Activated CD4-positive, CD25-positive, alpha-beta regulatory T cell treated with anti-CD3 and anti-CD28 coated beads, Interleukin-2, amount 50 U/mL, for 16 hours (primary cell): ENCODE results near the gene DIP2A.
"Not testable (repeated sequence)": the region's sequence is repeated elsewhere in the genome, so short reads cannot be mapped to it uniquely, and the experiment has no call there.

ENCODE experiments used
- DNase-seq: peaks from one replicate; pipeline ENCODE4 v3.0.0-alpha.2; 2020; ENCODE audit warnings: low read depth, low spot score

The DIP2A gene

GRCh38 chr21:46518983-46519583, 60.4 kb downstream of the DIP2A start:
- DNase-seq: no peak

GRCh38 chr21:46527393-46527792, 68.7 kb downstream of the DIP2A start:
- not testable (repeated sequence) for DNase-seq

- DNase-seq: no peak
Measured at GRCh38 chr21:46527801-46528200, 69.1 kb downstream of the DIP2A start.

- no peak for DNase-seq
Measured at GRCh38 chr21:46532080-46532479, 73.4 kb downstream of the DIP2A start.

GRCh38 chr21:46537026-46537425, 78.3 kb downstream of the DIP2A start:
- DNase-seq: no peak

- no peak for DNase-seq
Measured at GRCh38 chr21:46538262-46538661, 79.6 kb downstream of the DIP2A start.

GRCh38 chr21:46538851-46539666, 80.4 kb downstream of the DIP2A start:
- no peak for DNase-seq

GRCh38 chr21:46540087-46540710, 81.5 kb downstream of the DIP2A start:
- no peak for DNase-seq

GRCh38 chr21:46542588-46543124, 84.0 kb downstream of the DIP2A start:
- DNase-seq: no peak

- no peak for DNase-seq
Measured at GRCh38 chr21:46543306-46543705, 84.6 kb downstream of the DIP2A start.

GRCh38 chr21:46544003-46544402, 85.3 kb downstream of the DIP2A start:
- DNase-seq: no peak

GRCh38 chr21:46544824-46545223, 86.1 kb downstream of the DIP2A start:
- DNase-seq: no peak

- DNase-seq: no peak
Measured at GRCh38 chr21:46545363-46545762, 86.7 kb downstream of the DIP2A start.

- DNase-seq: no peak
Measured at GRCh38 chr21:46545911-46546310, 87.2 kb downstream of the DIP2A start.

GRCh38 chr21:46546799-46547198, 88.1 kb downstream of the DIP2A start:
- no peak for DNase-seq

GRCh38 chr21:46549650-46550049, 91.0 kb downstream of the DIP2A start:
- no peak for DNase-seq

- DNase-seq: no peak
Measured at GRCh38 chr21:46550116-46550941, 91.6 kb downstream of the DIP2A start.

GRCh38 chr21:46551636-46552241, 93.0 kb downstream of the DIP2A start:
- DNase-seq: no peak

- DNase-seq: no peak
Measured at GRCh38 chr21:46552274-46552673, 93.6 kb downstream of the DIP2A start.

GRCh38 chr21:46552865-46553379, 94.2 kb downstream of the DIP2A start:
- DNase-seq: no peak

- DNase-seq: no peak
Measured at GRCh38 chr21:46553993-46554392, 95.3 kb downstream of the DIP2A start.
